ENCODE results near the gene CSPG4. TPM values are rescaled to one million over a fixed set of nuclear protein-coding genes. Genes with fewer than 3 reads are reported as not detected.

Gene CSPG4
- total and polyA plus RNA-seq, 2 of the 4 experiments (the other 2 are of a cell fraction), result 12.4 to 28.4 TPM

DNA sequence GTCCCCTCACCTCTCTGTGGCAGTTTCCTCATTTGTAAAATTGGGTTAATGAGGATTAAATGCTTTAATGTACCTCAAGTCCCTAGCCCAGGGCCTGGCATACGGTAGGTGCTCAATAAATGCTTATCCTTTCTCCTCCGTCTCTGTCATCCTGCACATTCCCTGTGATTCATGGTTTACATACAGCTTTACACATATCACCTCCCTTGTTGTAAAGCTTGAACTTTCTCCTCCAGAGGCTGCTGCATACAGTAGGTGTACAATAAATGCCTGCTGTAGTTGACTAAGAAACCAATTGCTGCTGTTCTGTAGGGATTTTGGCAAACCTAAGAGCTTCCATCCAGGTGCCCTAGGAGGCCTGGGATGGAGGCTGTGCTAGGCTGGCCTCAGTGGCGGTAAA, 1.5 kb upstream of the CSPG4 start:
- Histone ChIP-seq H3K56ac (ENCODE audit: extremely low read depth, insufficient read depth, low read length) (no peak overlapping the region), H4K5ac (ENCODE audit: low read depth, low read length) (no peak overlapping the region), H2BK120ac (ENCODE audit: low read depth, low read length) (no peak overlapping the region), H2AK5ac (ENCODE audit: low read depth, low read length) (no peak overlapping the region; the same call in 1 of the 2 replicates), H3K4me3 (ENCODE audit: insufficient read depth, low read depth, low read length) (no peak overlapping the region), H3K9me1 (ENCODE audit: insufficient read depth, low read length) (peaks cover 20% of the 10 kb centered on the region), H3K27me3 (ENCODE audit: control insufficient read depth, insufficient read depth, low read length) (no peaks in the 10 kb centered on the region), H3K4ac (ENCODE audit: low read depth, low read length) (no peak overlapping the region), H3K4me2 (ENCODE audit: low read depth, low read length) (no peak overlapping the region), H3K4me1 (ENCODE audit: control insufficient read depth, insufficient read depth, low read length) (peaks cover 29% of the 10 kb centered on the region), H3K79me1 (ENCODE audit: low read depth in 1 of 2, low read length in 2 of 2) (peaks cover 0 to 21% of the 10 kb centered on the region in 2 experiments; a peak in 2 of 4 replicates), H3K27ac (ENCODE audit: insufficient read depth, low read length) (no peak overlapping the region), H3K9me3 (ENCODE audit: control insufficient read depth, insufficient read depth, low read length) (no peaks in the 10 kb centered on the region), H2AFZ (replicated peaks; ENCODE audit: low read length, poor library complexity) (no peak overlapping the region), H3K36me3 (ENCODE audit: control insufficient read depth, insufficient read depth, low read length) (no peaks in the 10 kb centered on the region), H4K91ac (ENCODE audit: insufficient read depth, low read depth, low read length) (no peak overlapping the region), H2BK20ac (ENCODE audit: low read depth, low read length) (no peak overlapping the region), H2BK15ac (ENCODE audit: low read depth, low read length) (no peak overlapping the region), H2AK9ac (replicated peaks; ENCODE audit: low read depth, low read length, poor library complexity) (no peak overlapping the region), H4K8ac (ENCODE audit: low read depth in 2 of 2, low read length in 2 of 2) (no peak overlapping the region), H2BK5ac (ENCODE audit: low read depth, low read length, poor library complexity, severe bottlenecking) (no peak overlapping the region), H3K9ac (ENCODE audit: low read depth, low read length) (no peak overlapping the region), H3K14ac (replicated peaks; ENCODE audit: low read depth, low read length) (0 out of 2 replicates have a peak overlapping the region, but pooled peaks have one; percentile 3), H3K23ac (ENCODE audit: low read depth, low read length) (no peak overlapping the region), H4K20me1 (ENCODE audit: insufficient read depth, low read length) (peaks cover 7% of the 10 kb centered on the region), H3K18ac (ENCODE audit: low read depth, low read length) (no peak overlapping the region)
- intact Hi-C loops (cut with micrococcal nuclease) (no loop called here), dilution Hi-C loops (cut with HindIII; ENCODE audit: low sequenced_read_pairs, unreplicated experiment) (no loop called here), in situ Hi-C loops (cut with MboI; ENCODE audit: low sequenced_read_pairs) (no loop called here)
- ATAC-seq (ENCODE audit: low read depth), result no peak
- WGBS, 2 experiments (ENCODE audit: extremely low coverage in 2 of 2, insufficient read length in 1 of 2), result no CpG with 5 or more reads among the region's 3 CpGs
- ChIA-PET POLR2A (ENCODE audit: unreplicated experiment) (no interaction called here), CTCF (no interaction called here)
- BruUV-seq (replicated peaks), result no TSS peak
- no peak for DNase-seq
- no peak for TF ChIP-seq POLR2A (IDR thresholded peaks at IDR 0.05; ENCODE audit: low read depth, low read length)
- TF ChIP-seq MAFK (IDR thresholded peaks at IDR 0.05; ENCODE audit: low read depth, low read length), result no peak
- no peak for TF ChIP-seq RFX5 (IDR thresholded peaks at IDR 0.05; ENCODE audit: low read depth, low read length)
- TF ChIP-seq MXI1 (IDR thresholded peaks at IDR 0.05; ENCODE audit: borderline replicate concordance, low read depth, low read length), result no peak
- TF ChIP-seq RAD21 (IDR thresholded peaks at IDR 0.05; ENCODE audit: low read length), result no peak
- no peak for TF ChIP-seq FOS (IDR thresholded peaks at IDR 0.05; ENCODE audit: low read depth, low read length)
- no peak for TF ChIP-seq NFE2L2 (IDR thresholded peaks at IDR 0.05; ENCODE audit: low read depth, low read length)
- no peak for TF ChIP-seq CEBPB (IDR thresholded peaks at IDR 0.05; ENCODE audit: low read depth, low read length)
- TF ChIP-seq, protein P1, sequence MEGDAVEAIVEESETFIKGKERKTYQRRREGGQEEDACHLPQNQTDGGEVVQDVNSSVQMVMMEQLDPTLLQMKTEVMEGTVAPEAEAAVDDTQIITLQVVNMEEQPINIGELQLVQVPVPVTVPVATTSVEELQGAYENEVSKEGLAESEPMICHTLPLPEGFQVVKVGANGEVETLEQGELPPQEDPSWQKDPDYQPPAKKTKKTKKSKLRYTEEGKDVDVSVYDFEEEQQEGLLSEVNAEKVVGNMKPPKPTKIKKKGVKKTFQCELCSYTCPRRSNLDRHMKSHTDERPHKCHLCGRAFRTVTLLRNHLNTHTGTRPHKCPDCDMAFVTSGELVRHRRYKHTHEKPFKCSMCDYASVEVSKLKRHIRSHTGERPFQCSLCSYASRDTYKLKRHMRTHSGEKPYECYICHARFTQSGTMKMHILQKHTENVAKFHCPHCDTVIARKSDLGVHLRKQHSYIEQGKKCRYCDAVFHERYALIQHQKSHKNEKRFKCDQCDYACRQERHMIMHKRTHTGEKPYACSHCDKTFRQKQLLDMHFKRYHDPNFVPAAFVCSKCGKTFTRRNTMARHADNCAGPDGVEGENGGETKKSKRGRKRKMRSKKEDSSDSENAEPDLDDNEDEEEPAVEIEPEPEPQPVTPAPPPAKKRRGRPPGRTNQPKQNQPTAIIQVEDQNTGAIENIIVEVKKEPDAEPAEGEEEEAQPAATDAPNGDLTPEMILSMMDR (conservative IDR thresholded peaks at IDR 0.05; ENCODE audit: low read depth, low read length), result no peak
- no peak for TF ChIP-seq RCOR1 (IDR thresholded peaks at IDR 0.05; ENCODE audit: insufficient replicate concordance, low read length)
- TF ChIP-seq SMC3 (IDR thresholded peaks at IDR 0.05; ENCODE audit: low read depth, low read length), result no peak
- no peak for TF ChIP-seq BHLHE40 (IDR thresholded peaks at IDR 0.05; ENCODE audit: low read depth, low read length)
- no peak for TF ChIP-seq MAZ (IDR thresholded peaks at IDR 0.05; ENCODE audit: borderline replicate concordance, low read depth, low read length)
- TF ChIP-seq, protein P2, sequence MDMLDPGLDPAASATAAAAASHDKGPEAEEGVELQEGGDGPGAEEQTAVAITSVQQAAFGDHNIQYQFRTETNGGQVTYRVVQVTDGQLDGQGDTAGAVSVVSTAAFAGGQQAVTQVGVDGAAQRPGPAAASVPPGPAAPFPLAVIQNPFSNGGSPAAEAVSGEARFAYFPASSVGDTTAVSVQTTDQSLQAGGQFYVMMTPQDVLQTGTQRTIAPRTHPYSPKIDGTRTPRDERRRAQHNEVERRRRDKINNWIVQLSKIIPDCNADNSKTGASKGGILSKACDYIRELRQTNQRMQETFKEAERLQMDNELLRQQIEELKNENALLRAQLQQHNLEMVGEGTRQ (IDR thresholded peaks at IDR 0.05; ENCODE audit: low read depth, low read length), result no peak
- no peak for TF ChIP-seq CHD1 (IDR thresholded peaks at IDR 0.05; ENCODE audit: low read depth, low read length)
- TF ChIP-seq, protein P3, sequence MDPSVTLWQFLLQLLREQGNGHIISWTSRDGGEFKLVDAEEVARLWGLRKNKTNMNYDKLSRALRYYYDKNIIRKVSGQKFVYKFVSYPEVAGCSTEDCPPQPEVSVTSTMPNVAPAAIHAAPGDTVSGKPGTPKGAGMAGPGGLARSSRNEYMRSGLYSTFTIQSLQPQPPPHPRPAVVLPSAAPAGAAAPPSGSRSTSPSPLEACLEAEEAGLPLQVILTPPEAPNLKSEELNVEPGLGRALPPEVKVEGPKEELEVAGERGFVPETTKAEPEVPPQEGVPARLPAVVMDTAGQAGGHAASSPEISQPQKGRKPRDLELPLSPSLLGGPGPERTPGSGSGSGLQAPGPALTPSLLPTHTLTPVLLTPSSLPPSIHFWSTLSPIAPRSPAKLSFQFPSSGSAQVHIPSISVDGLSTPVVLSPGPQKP (IDR thresholded peaks at IDR 0.05; ENCODE audit: borderline replicate concordance, low read depth, low read length), result no peak

Data from IMR-90 (cell line).